IMR-90 (cell line): ENCODE data around the gene TRAF3. TPM values are rescaled to one million over a fixed set of nuclear protein-coding genes. Genes with fewer than 3 reads are reported as not detected.

Source experiments
- ATAC-seq: fragments of 200-7000 bp; cut with Tn5 transposase; 2 replicates; pipeline ENCODE4 v1.9.1; 2020; ENCODE audit warnings: low read depth, mild to moderate bottlenecking, moderate library complexity
- BruUV-seq: library from RNA; stranded (reverse); fragments of 400-500 nt; replicated peaks from 2 replicates; lab custom pipeline; 2021; lab: Mats Ljungman, UMichigan
- CTCF ChIA-PET: fragments of 300-600 bp; formaldehyde crosslinking; extraction: SDS; loops from one replicate; lab custom pipeline; 2021; ENCODE audit warnings: antibody characterized with exemption; lab: Yijun Ruan, JAX
- POLR2A ChIA-PET: fragments of 300-600 bp; sonication (Branson Sonifier 250); formaldehyde crosslinking; loops from one replicate; lab custom pipeline; 2022; ENCODE audit warnings: antibody characterized with exemption; ENCODE audit not compliant: unreplicated experiment; lab: Charles Lee
- DNase-seq: peaks from one replicate; pipeline ENCODE4 v3.0.0; 2013
- H2AFZ ChIP-seq: replicated peaks from 2 replicates; pipeline ENCODE3; 2013; ENCODE audit warnings: low read length, mild to moderate bottlenecking; ENCODE audit not compliant: poor library complexity
- H2AK5ac ChIP-seq: 2 replicates; pipeline ENCODE4 v1.6.1; 2013; ENCODE audit warnings: low read depth, low read length, inconsistent platforms
- H2AK9ac ChIP-seq: replicated peaks from 2 replicates; pipeline ENCODE3; 2013; ENCODE audit warnings: mild to moderate bottlenecking, low read depth, low read length, moderate library complexity; ENCODE audit not compliant: poor library complexity
- H2BK120ac ChIP-seq: 2 replicates; pipeline ENCODE4 v1.6.1; 2013; ENCODE audit warnings: low read depth, low read length, inconsistent platforms
- H2BK15ac ChIP-seq: 3 replicates; pipeline ENCODE4 v1.6.1; 2013; ENCODE audit warnings: low read depth, low read length, inconsistent platforms
- H2BK20ac ChIP-seq: 2 replicates; pipeline ENCODE4 v1.6.1; 2013; ENCODE audit warnings: low read depth, mild to moderate bottlenecking, inconsistent platforms, low read length, moderate library complexity
- H2BK5ac ChIP-seq: 2 replicates; pipeline ENCODE4 v1.6.1; 2013; ENCODE audit warnings: mild to moderate bottlenecking, low read depth, low read length, inconsistent platforms; ENCODE audit not compliant: poor library complexity, severe bottlenecking
- H3K14ac ChIP-seq: replicated peaks from 2 replicates; pipeline ENCODE4 v1.6.1; 2013; ENCODE audit warnings: low read depth, low read length, inconsistent platforms
- H3K18ac ChIP-seq: 2 replicates; pipeline ENCODE4 v1.6.1; 2013; ENCODE audit warnings: low read depth, low read length, control low read depth
- H3K23ac ChIP-seq: 2 replicates; pipeline ENCODE4 v1.6.1; 2013; ENCODE audit warnings: low read depth, low read length, inconsistent platforms
- H3K27ac ChIP-seq: 2 replicates; pipeline ENCODE4 v1.5.1; 2013; ENCODE audit warnings: mild to moderate bottlenecking, control low read depth, low read length; ENCODE audit not compliant: insufficient read depth
- H3K27me3 ChIP-seq: 2 replicates; pipeline ENCODE4 v1.6.1; 2013; ENCODE audit warnings: low read length; ENCODE audit not compliant: control insufficient read depth, insufficient read depth
- H3K36me3 ChIP-seq: 2 replicates; pipeline ENCODE4 v1.6.1; 2013; ENCODE audit warnings: low read length, mixed read lengths; ENCODE audit not compliant: control insufficient read depth, insufficient read depth
- H3K4ac ChIP-seq: 2 replicates; pipeline ENCODE4 v1.6.1; 2013; ENCODE audit warnings: low read depth, low read length, inconsistent platforms
- H3K4me1 ChIP-seq: 2 replicates; pipeline ENCODE4 v1.6.1; 2013; ENCODE audit warnings: low read length, mixed read lengths; ENCODE audit not compliant: control insufficient read depth, insufficient read depth
- H3K4me2 ChIP-seq: 2 replicates; pipeline ENCODE4 v1.6.1; 2013; ENCODE audit warnings: low read depth, mild to moderate bottlenecking, control low read depth, low read length, moderate library complexity
- H3K4me3 ChIP-seq: 2 replicates; pipeline ENCODE4 v1.5.1; 2013; ENCODE audit warnings: low read depth, mild to moderate bottlenecking, control low read depth, low read length, moderate library complexity; ENCODE audit not compliant: insufficient read depth
- H3K56ac ChIP-seq: 2 replicates; pipeline ENCODE4 v1.6.1; 2013; ENCODE audit warnings: low read length, inconsistent platforms; ENCODE audit not compliant: insufficient read depth; ENCODE audit errors: extremely low read depth
- H3K79me1 ChIP-seq, 2 experiments: 2 replicates each; pipeline ENCODE4 v1.6.1; 2013; ENCODE audit warnings: low read length in 2 of 2, inconsistent platforms in 1 of 2, low read depth in 1 of 2
- H3K9ac ChIP-seq: 2 replicates; pipeline ENCODE4 v1.6.1; 2013; ENCODE audit warnings: low read depth, low read length, control low read depth
- H3K9me1 ChIP-seq: 2 replicates; pipeline ENCODE4 v1.6.1; 2013; ENCODE audit warnings: low read length, inconsistent platforms; ENCODE audit not compliant: insufficient read depth
- H3K9me3 ChIP-seq: 2 replicates; pipeline ENCODE4 v1.6.1; 2013; ENCODE audit warnings: low read length; ENCODE audit not compliant: control insufficient read depth, insufficient read depth
- H4K20me1 ChIP-seq: 2 replicates; pipeline ENCODE4 v1.6.1; 2013; ENCODE audit warnings: low read length, inconsistent platforms; ENCODE audit not compliant: insufficient read depth
- H4K5ac ChIP-seq: 2 replicates; pipeline ENCODE4 v1.6.1; 2013; ENCODE audit warnings: mild to moderate bottlenecking, low read depth, low read length, control low read depth
- H4K8ac ChIP-seq, 2 experiments: 2 replicates each; pipeline ENCODE4 v1.6.1; 2013; ENCODE audit warnings: low read depth in 2 of 2, low read length in 2 of 2, control low read depth in 1 of 2, inconsistent platforms in 1 of 2
- H4K91ac ChIP-seq: 2 replicates; pipeline ENCODE4 v1.6.1; 2013; ENCODE audit warnings: low read depth, low read length, inconsistent platforms; ENCODE audit not compliant: insufficient read depth
- BHLHE40 ChIP-seq: fragments of 150-350 bp; IDR thresholded peaks from 2 replicates; pipeline ENCODE4 v1.6.1; 2016; ENCODE audit warnings: mild to moderate bottlenecking, low read depth, low read length
- CEBPB ChIP-seq: IDR thresholded peaks from 2 replicates; pipeline ENCODE4 v1.6.1; 2012; ENCODE audit warnings: low read depth, low read length, improper control_type of control experiment
- CHD1 ChIP-seq: IDR thresholded peaks from 2 replicates; pipeline ENCODE4 v1.6.1; 2012; ENCODE audit warnings: low read depth, low read length, improper control_type of control experiment
- MAFK ChIP-seq: IDR thresholded peaks from 2 replicates; pipeline ENCODE4 v1.6.1; 2012; ENCODE audit warnings: low read depth, low read length, improper control_type of control experiment
- MAZ ChIP-seq: IDR thresholded peaks from 2 replicates; pipeline ENCODE4 v1.6.1; 2012; ENCODE audit warnings: low read depth, mild to moderate bottlenecking, low read length, improper control_type of control experiment, moderate library complexity, borderline replicate concordance
- RFX5 ChIP-seq: IDR thresholded peaks from 2 replicates; pipeline ENCODE4 v1.8.0; 2012; ENCODE audit warnings: low read depth, mild to moderate bottlenecking, low read length, moderate library complexity
- SMC3 ChIP-seq: fragments of 150-350 bp; IDR thresholded peaks from 2 replicates; pipeline ENCODE4 v1.6.1; 2016; ENCODE audit warnings: low read depth, mild to moderate bottlenecking, antibody characterized with exemption, low read length, moderate library complexity
- WGBS, 2 experiments: methylation state at CpG; one replicate each; pipeline versions ENCODE4 v1.1.5 to v1.1.7; 2013; ENCODE audit warnings: missing lambda C conversion rate in 2 of 2; ENCODE audit not compliant: insufficient read length in 1 of 2; ENCODE audit errors: extremely low coverage in 2 of 2; 5-methylcytosine and 5-hydroxymethylcytosine counted together
- dilution Hi-C: fragments of 300-500 bp; cut with HindIII; formaldehyde crosslinking; loops from one replicate; pipeline ENCODE4 v1.14.3; 2018; ENCODE audit warnings: low sequenced_read_pairs; ENCODE audit not compliant: unreplicated experiment
- in situ Hi-C: fragments of 300-500 bp; cut with MboI; formaldehyde crosslinking; loops from 3 replicates; pipeline ENCODE4 v1.14.3; 2019; ENCODE audit warnings: low sequenced_read_pairs, inconsistent platforms, mixed read lengths
- intact Hi-C: fragments of 100-400 bp; cut with micrococcal nuclease; formaldehyde crosslinking; loops from 2 replicates; pipeline ENCODE4 v1.10.0; 2022
- polyA plus RNA-seq, 3 experiments: library from polyadenylated mRNA; depleted of rRNA; stranded (reverse); fragments of >200 nt; gene quantifications; 2 replicates each; pipeline ENCODE4 v1.2.3, GENCODE V29; 2012; ENCODE audit warnings: low replicate concordance in 1 of 3
- total RNA-seq: library from RNA; depleted of rRNA; stranded (reverse); fragments of >200 nt; gene quantifications from 2 replicates; pipeline ENCODE4 v1.2.3, GENCODE V29; 2012
- TF ChIP-seq, protein P1 (sequence below): fragments of 150-350 bp; IDR thresholded peaks from 2 replicates; pipeline ENCODE4 v1.6.1; 2017; ENCODE audit warnings: mild to moderate bottlenecking, antibody characterized with exemption, low read length, low read depth

TRAF3 gene
- total and polyA plus RNA-seq, 2 of the 4 experiments (the other 2 are of a cell fraction), result 21.2 to 25.3 TPM

DNA sequence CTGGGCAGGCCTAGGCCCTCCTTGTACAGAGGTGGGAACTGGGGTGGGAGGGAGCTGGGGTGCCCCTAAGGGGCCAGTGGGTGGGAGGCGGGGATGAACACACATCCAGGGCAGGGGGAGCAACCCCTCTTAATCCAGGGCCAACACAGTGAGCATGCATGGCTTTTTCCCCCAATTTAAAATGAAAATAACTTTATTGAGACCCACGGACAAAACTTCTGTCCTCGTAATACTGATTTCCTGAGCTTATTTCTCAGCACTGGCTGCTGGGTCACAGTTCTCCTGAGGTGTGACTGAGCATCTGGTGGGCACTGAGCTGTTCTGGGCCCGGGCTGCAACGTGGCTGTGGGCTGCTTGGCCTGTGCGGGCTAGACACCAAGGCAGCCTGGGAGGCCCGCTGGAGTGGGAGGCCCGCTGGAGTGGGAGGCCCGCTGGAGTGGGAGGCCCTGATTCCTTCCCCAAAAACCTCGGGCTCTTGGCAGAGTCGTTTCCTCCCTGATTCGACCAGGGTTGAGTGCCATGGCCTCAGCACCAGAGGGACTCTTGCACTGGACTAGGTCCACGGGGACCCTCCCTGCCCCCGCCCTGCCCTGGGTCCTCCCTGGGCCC is 24.9 kb upstream of the TRAF3 start:
- WGBS, 2 experiments, result 72% methylated on average over 4 of the region's 14 CpGs; no CpG with 5 or more reads in 1 of the 2 experiments
- CTCF ChIA-PET, result interaction anchor here (0.6 kb wide), 1 partner anchor 51 kb away, joined by 3 read pairs; no protein-coding TSS in a partner anchor
- no TSS peak for BruUV-seq

More for the DNA sequence above, 24.9 kb upstream of the TRAF3 start:
- Histone ChIP-seq H2AK5ac (no peak overlapping the region), H2AK9ac (no peak overlapping the region), H4K91ac (no peak overlapping the region), H3K18ac (no peak overlapping the region), H4K8ac (no peak overlapping the region), H3K4ac (no peak overlapping the region), H2BK20ac (no peak overlapping the region), H3K4me1 (no peaks in the 10 kb centered on the region), H2BK120ac (no peak overlapping the region), H2BK5ac (no peak overlapping the region), H3K4me2 (no peak overlapping the region), H3K9me1 (no peaks in the 10 kb centered on the region; the same call in 1 of the 2 replicates), H3K14ac (no peak overlapping the region), H3K27ac (no peak overlapping the region), H3K56ac (no peak overlapping the region), H2AFZ (no peak overlapping the region), H3K4me3 (no peak overlapping the region), H3K23ac (no peak overlapping the region), H2BK15ac (no peak overlapping the region), H4K20me1 (no peaks in the 10 kb centered on the region; the same call in 1 of the 2 replicates), H3K79me1 (no peaks in the 10 kb centered on the region), H3K27me3 (no peaks in the 10 kb centered on the region), H4K5ac (no peak overlapping the region), H3K9ac (no peak overlapping the region), H3K9me3 (no peaks in the 10 kb centered on the region; the same call in 1 of the 2 replicates), H3K36me3 (no peaks in the 10 kb centered on the region)
- dilution Hi-C loops, result no loop called here
- no peak for TF ChIP-seq SMC3
- no peak for TF ChIP-seq MAFK
- TF ChIP-seq MAZ, result no peak
- no peak for TF ChIP-seq CEBPB
- TF ChIP-seq CHD1, result no peak
- TF ChIP-seq, protein P1, sequence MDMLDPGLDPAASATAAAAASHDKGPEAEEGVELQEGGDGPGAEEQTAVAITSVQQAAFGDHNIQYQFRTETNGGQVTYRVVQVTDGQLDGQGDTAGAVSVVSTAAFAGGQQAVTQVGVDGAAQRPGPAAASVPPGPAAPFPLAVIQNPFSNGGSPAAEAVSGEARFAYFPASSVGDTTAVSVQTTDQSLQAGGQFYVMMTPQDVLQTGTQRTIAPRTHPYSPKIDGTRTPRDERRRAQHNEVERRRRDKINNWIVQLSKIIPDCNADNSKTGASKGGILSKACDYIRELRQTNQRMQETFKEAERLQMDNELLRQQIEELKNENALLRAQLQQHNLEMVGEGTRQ, result no peak
- TF ChIP-seq RFX5, result no peak
- TF ChIP-seq BHLHE40, result no peak
- in situ Hi-C loops, result no loop called here
- intact Hi-C loops, result no loop called here
- no peak for ATAC-seq
- POLR2A ChIA-PET, result no interaction called here
- DNase-seq, result no peak
